Stimulated activated CD4-positive, alpha-beta T cell treated with anti-CD3 and anti-CD28 coated beads, Interleukin-2, amount 100 ng/mL, for 48 hours (primary cell): ENCODE results near the gene KCNK7.

ENCODE experiments used
- DNase-seq, 2 donors: peaks; one replicate each; pipeline ENCODE4 v3.0.0-alpha.2; 2020

The KCNK7 gene

DNA sequence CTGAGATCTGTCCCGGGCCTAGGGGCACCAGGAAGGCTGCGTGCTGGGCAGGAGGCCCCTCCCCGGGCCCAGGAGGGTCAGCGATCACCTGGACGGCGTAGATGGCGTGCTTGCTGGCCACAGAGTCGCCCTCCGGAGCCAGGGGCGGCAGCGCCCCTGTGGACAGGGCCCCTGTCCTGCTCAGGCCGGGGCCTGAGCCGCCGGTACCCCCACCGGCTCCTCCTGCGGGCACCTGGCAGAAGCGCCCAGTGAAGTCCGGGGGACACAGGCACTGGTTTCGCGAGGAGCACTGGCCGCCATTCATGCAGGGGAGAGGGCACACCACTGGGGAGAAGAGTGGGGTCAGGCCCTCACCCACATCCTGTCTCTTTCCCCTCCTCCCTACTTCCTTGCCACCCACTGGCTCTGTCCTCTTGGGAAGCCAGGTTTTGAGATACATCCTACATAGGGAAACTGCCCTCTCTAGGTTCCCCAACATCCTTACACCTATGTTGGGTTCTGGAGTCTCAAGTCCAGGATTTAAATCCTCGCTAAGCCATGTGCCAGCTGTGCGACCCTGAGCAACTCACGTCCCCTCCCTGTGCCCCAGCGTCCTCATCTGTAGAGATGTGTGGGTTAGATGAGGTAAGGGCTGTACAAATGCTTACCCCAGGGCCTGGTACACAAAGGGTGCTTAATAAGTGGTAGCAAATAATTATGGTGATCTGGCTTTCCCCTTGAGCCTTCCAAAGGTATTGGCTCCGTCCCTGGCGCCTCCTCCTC is 41.4 kb downstream of the KCNK7 start:
- no peak for DNase-seq

DNA sequence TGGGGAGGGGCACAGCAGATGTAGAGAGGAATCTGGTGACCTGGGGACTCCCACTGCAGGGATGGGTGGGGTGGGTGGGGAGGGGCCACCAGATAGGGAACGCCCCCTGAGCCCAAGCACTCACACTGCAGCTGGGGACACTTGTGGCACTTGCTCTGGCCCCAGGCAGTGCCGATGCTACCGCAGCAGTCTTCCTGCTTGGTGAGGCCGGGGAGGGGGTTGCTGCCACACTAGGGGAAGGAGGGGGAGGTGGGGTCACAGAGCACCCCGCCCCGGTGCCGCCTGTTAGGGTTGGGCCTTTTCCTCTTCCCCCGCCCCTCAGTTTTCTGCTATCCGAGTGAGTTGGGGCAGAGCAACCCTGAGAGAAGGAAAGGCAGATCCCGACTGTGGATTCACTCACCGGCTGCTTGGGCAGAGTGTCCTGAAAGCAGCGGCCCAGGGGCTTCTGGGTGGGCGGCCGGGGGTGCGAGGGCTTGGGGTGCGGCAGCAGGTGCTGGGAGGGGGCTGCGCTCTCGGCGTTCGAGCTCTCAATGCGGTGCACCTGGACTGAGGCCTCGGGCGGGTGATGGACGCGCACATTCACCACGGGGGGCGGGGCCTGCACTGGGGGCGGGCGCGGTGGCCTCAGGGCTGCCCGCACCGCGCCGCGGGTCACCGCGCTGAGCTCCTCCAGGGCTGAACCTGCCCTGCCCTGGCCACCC is 42.1 kb downstream of the KCNK7 start:
- peak in 1 of 2 donors; percentile 56 for DNase-seq

DNA sequence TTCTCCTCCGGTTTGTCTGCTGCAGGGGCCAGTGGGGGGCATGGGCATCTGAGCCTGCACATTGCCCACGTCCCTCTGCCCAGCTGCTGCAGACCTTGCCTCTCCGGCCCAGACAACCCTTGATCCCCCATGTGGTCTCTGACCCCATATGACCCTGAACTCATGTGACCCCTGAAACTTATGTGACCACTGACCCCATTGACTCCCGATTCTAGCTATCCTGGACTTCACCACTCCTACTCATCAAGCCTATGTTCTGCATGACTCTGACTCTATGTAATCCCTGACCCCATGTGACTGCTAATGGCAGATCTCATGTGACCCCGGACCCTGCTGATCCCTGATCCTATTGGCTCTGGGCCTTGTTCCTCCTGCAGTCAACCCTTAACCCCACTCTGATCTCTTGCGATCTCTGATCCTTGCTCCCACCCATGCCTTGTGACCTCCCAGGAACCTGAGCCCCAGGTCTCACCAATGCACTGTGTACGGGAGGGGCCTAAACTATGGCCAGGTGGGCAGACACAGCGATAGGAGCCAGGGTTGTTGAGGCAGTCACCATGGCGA is 43.1 kb downstream of the KCNK7 start:
- no peak for DNase-seq

DNA sequence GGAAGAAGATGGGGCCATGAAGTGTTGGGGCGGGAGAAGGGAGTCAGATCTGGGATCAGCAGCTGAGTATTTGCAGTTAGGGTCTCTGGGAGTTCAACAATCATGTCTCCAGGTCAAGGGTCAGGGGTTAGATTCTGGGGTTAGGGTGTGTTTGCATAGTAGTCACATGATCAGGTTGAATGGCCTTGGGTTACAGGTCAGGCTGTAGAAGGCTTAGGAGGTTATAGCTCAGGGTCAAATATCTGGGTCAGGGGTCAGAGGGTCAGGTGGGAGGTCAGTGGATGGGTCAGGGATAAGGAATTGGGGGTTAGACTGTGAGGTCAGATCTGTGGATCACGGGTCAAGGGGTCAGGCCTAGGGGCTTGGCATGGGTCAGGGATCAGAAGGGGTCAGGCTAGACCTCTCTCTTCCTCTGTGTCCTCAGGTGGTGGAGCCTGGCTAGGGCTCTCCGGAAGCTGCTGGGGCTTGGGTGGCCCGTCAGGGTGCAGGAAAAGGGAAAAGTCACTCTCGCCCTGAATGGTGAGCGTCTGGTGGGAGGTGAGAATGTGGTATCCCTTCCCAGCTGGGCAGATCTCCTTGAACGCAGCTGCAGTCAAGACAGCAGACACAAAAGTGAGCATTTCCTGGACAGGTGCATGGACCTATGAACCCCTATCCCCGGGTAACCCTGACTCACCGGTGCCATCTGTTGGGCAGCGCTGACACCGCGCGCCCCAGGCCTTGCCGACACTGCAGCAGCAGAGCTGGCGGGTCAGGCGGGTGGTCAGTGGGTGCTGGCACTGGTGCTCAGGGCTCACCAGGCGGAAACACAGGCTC is 43.8 kb downstream of the KCNK7 start:
- peak; percentile 46 to 61 for DNase-seq

DNA sequence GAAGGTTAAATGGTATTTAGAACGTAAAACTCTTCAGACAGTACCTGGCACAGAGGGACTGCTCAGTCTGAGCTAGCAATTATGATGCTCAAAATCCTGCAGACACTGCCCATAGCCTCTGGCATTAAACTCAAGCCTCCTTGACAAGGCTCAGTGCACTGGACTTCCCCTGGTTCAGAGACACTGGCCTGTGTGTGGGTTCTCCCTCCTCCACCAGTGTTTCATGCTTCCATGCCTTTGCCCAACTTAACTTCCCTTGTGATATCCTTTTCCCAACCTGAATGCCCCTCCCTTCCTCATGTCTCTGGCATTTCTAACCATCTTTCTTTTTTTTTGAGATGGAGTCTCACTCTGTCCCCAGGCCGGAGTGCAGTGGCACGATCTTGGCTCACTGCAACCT is 46.5 kb downstream of the KCNK7 start:
- no peak for DNase-seq

DNA sequence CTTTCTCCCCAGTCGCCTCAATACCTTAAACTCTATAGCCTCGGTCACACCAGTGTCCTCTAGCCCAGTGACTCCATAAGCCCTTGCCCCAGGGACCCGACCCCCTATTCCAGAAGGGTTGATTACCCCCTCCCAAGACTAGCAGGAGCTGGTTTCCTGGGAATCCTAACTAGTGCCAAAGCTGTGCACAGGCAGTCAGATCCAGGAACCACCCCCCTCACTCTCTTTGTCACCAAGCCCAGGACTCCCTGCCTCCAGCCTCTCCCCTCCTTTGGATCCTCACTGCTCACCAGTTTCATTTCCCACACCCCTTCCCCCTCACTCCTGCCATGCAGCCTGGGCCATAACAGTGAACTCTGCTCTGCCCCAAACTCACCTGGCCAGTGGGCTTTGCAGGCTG is 47.2 kb downstream of the KCNK7 start:
- no peak for DNase-seq

DNA sequence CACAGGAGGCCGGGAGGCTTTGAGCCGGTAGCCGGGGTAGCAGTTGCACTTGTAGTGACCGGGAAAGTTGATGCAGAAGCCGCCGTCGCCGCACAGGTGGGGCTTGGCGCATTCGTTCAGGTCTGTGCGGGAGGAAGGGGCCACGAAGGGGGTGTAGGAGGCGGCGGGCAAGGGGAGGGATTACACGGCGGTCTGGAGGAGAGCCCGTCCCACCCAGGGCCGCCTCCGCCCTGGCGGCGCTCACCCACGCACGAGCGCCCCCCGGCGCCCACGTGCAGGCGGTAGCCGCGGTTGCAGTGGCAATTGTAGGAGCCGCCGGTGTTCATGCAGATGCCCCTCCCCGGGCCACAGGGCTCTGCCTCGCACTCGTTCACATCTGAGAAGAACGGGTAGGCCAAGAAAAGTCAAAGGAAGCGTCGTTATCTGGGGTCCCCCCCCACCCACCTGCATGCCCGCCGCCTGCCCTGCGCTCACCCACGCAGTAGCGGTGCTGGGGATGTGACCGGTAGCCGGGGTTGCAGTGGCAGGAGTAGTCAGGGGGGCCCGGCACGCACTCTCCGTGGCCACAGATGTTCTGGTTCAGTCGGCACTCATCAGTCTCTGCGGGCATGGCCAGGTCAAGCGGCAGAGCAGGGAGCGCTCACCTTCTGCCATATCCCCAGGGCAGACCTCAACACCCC is 48.0 kb downstream of the KCNK7 start:
- DNase-seq = no peak

DNA sequence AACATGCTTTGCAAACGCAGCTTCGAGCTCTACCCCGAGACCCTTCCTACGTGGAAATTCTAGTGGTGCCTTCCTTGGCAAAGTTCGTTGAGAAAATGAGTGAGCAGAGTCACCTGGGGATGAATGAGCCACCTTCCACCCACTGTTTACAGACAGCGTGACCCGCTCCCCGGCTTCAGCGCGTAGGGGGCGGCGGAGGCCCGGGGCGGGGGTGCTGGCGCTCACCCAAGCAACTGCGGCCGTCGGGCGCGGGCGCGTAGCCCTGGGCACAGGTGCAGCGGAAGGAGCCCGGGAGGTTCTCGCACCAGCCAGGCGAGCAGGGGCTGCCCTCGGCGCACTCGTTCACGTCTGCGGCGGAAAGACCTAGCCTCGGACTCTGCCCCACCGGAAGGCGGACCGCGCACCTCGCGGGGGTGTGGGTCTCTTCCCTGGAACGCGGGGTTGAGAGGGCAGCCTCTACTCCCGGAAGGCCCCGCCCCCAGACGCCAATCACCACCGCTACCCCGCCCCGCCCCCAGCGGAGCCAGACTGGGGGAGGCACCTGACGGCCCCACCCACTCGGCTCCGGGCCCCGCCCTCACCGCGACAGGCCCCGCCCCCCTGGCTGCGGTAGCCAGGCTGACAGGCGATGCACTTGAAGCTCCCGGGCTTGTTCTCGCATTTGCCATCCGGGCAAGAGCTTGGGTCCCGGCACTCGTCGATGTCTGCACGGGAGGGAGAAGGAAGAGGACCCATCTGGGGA is 49.2 kb downstream of the KCNK7 start:
- peak; percentile 99 to 100 for DNase-seq

DNA sequence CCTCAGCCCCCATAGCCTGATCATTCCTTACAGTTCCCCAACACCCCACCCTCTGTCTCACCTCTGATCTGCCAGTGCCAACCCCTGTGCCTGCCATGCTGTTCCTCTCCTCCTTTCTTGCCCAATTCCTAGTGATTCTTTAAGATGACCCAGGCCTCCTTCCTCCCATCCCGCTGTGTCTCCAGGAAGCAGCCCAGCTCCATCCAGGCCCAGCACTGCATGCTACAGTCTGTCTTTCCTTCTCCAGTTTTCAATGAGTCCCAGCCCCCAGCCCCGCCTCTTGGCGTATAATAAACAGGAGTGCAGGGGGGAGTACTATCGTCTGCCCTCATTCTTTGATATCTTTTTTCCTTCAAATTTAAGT is 49.8 kb downstream of the KCNK7 start:
- no peak for DNase-seq
